K562 (cell line): ENCODE measurements around the gene SPIRE1. TPM values are rescaled to one million over a fixed set of nuclear protein-coding genes. Genes with fewer than 3 reads are reported as not detected.
A peak's percentile ranks its signal among the peaks of the same experiment; 100 is the strongest.

Experiments
- CBX5 ChIP-seq: IDR thresholded peaks from 2 replicates; pipeline ENCODE4 v1.6.1; 2014; ENCODE audit warnings: low read depth, borderline replicate concordance
- ELF2 ChIP-seq: fragments of 250-450 bp; sonication (Bioruptor Pico); IDR thresholded peaks from 2 replicates; pipeline ENCODE4 v1.5.0; 2021; ENCODE audit warnings: mild to moderate bottlenecking
- KLF6 ChIP-seq: fragments of 250-450 bp; sonication (Bioruptor Pico); IDR thresholded peaks from 2 replicates; pipeline ENCODE4 v1.4.0; 2020; ENCODE audit warnings: mild to moderate bottlenecking, moderate library complexity, borderline replicate concordance
- L3MBTL2 ChIP-seq: fragments of 450-650 bp; IDR thresholded peaks from 2 replicates; pipeline ENCODE4 v1.6.1; 2016; ENCODE audit warnings: mild to moderate bottlenecking, moderate library complexity
- PHF20 ChIP-seq: fragments of 450-650 bp; IDR thresholded peaks from 2 replicates; pipeline ENCODE4 v1.6.1; 2018; ENCODE audit not compliant: partially characterized antibody
- SRF ChIP-seq, 2 experiments: fragments of 250-450, 450-650 bp in 1 of 2; sonication (Bioruptor Pico) in 1 of 2; sonication (generic) in 1 of 2; formaldehyde crosslinking; IDR thresholded peaks; 2 replicates each; pipeline versions ENCODE4 v1.5.0 to v1.5.1; 2020 to 2022; ENCODE audit warnings: mild to moderate bottlenecking in 1 of 2, missing genetic modification reagents in 1 of 2
- ZBTB1 ChIP-seq: sonication (generic); formaldehyde crosslinking; IDR thresholded peaks from 2 replicates; pipeline ENCODE4 v1.8.1; 2023; ENCODE audit warnings: missing genetic modification reagents, low read depth, mild to moderate bottlenecking, borderline replicate concordance
- ZNF124 ChIP-seq: sonication (generic); formaldehyde crosslinking; IDR thresholded peaks from 2 replicates; pipeline ENCODE4 v1.8.1; 2022; ENCODE audit warnings: missing genetic modification reagents
- ZNF212 ChIP-seq: fragments of 450-650 bp; formaldehyde crosslinking; IDR thresholded peaks from 2 replicates; pipeline ENCODE4 v1.4.0; 2020; ENCODE audit warnings: mild to moderate bottlenecking
- ZNF764 ChIP-seq: fragments of 250-450 bp; sonication (Bioruptor Pico); IDR thresholded peaks from 2 replicates; pipeline ENCODE4 v1.4.0; 2020; ENCODE audit warnings: low read depth, mild to moderate bottlenecking, moderate library complexity
- polyA plus RNA-seq, 8 experiments: library from polyadenylated mRNA; depleted of rRNA in 4 of 8; stranded (reverse) in 5 of 8; unstranded in 3 of 8; fragments of >200 nt; fragmentation: Nextera tagmentation in 2 of 8; fragmentation: Illumina TruSeq in 1 of 8; extraction: Ambion mirVana in 2 of 8; extraction: Trizol in 1 of 8; gene quantifications; 2 replicates each; pipeline versions ENCODE4 v1.2.1 to v1.2.3, GENCODE V29; 2011 to 2014; ENCODE audit warnings: inconsistent platforms in 1 of 8, missing spikeins in 1 of 8
- total RNA-seq, 7 experiments: library from RNA; depleted of rRNA in 6 of 7; stranded (reverse); fragments of >200 nt in 6 of 7; fragmentation: Illumina TruSeq in 2 of 7; extraction: Trizol in 2 of 7; gene quantifications; 2 replicates each; pipeline versions ENCODE4 v1.2.1 to v1.2.3, GENCODE V29; 2011 to 2021; ENCODE audit warnings: low replicate concordance in 1 of 7
- TF ChIP-seq, protein P1 (sequence below): IDR thresholded peaks from 2 replicates; pipeline ENCODE4 v1.6.1; 2012; ENCODE audit warnings: low read depth, low read length, improper control_type of control experiment, borderline replicate concordance
- TF ChIP-seq, protein P2 (sequence below): fragments of 250-450 bp; sonication (Bioruptor Pico); IDR thresholded peaks from 2 replicates; pipeline ENCODE4 v1.9.0; 2021; ENCODE audit warnings: mild to moderate bottlenecking, inconsistent platforms
- TF ChIP-seq, protein P3 (sequence below): fragments of 250-450 bp; sonication (Bioruptor Pico); IDR thresholded peaks from 2 replicates; pipeline ENCODE4 v1.8.0; 2022; ENCODE audit warnings: moderate library complexity, mild to moderate bottlenecking, inconsistent platforms
- TF ChIP-seq, protein P4 (sequence below), 3 experiments: fragments of 200-800 bp in 1 of 3; fragments of 250-450 bp in 1 of 3; fragments of 450-650 bp in 1 of 3; sonication (Bioruptor Pico) in 1 of 3; sonication (Bioruptor generic) in 1 of 3; formaldehyde crosslinking in 1 of 3; IDR thresholded peaks; 2 replicates each; pipeline versions ENCODE4 v1.6.1 to v1.8.0; 2016 to 2022; ENCODE audit warnings: mild to moderate bottlenecking in 2 of 3, missing genetic modification characterization in 2 of 3, missing compliant biosample characterization in 1 of 3, moderate library complexity in 1 of 3
- TF ChIP-seq, protein P5 (sequence below): sonication (generic); formaldehyde crosslinking; IDR thresholded peaks from 2 replicates; pipeline ENCODE4 v1.8.1; 2023; ENCODE audit warnings: mild to moderate bottlenecking, missing genetic modification reagents

SPIRE1 gene
- total and polyA plus RNA-seq, 9 of the 15 experiments (the other 6 are each of a cell fraction or from before 2014, with no cell fraction given), result 2.9 to 14.0 (median 10.2) TPM

DNA sequence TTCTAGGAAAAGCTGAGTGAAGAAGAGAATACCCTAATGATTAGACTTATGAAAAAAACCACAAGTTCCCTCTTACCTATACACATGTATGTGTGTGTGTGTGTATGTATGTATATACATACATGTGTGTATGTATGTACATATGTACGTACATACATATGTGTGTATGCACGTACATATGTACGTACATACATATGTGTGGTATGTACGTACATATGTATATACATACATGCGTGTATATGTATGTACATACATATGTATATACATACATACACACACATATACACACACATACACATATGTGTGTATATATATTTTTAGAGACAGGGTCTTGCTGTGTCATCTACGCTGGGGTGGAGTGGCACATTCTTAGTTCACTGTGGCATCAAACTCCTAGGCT is 196.6 kb downstream of the SPIRE1 start (continued):
- TF ChIP-seq, protein P1, sequence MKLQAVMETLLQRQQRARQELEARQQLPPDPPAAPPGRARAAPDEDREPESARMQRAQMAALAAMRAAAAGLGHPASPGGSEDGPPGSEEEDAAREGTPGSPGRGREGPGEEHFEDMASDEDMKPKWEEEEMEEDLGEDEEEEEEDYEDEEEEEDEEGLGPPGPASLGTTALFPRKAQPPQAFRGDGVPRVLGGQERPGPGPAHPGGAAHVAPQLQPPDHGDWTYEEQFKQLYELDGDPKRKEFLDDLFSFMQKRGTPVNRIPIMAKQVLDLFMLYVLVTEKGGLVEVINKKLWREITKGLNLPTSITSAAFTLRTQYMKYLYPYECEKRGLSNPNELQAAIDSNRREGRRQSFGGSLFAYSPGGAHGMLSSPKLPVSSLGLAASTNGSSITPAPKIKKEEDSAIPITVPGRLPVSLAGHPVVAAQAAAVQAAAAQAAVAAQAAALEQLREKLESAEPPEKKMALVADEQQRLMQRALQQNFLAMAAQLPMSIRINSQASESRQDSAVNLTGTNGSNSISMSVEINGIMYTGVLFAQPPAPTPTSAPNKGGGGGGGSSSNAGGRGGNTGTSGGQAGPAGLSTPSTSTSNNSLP, result no peak
- TF ChIP-seq ZBTB1 (CRISPR knock-in tag) (no peak), ELF2 (CRISPR knock-in tag) (no peak), KLF6 (CRISPR knock-in tag) (no peak), CBX5 (no peak), ZNF124 (CRISPR knock-in tag) (no peak), ZNF764 (no peak), ZNF212 (CRISPR knock-in tag) (no peak), L3MBTL2 (no peak), PHF20 (peak; percentile 41), SRF (CRISPR knock-in tag; IDR thresholded peaks at IDR 0.05) (no peak)
- TF ChIP-seq, protein P2, sequence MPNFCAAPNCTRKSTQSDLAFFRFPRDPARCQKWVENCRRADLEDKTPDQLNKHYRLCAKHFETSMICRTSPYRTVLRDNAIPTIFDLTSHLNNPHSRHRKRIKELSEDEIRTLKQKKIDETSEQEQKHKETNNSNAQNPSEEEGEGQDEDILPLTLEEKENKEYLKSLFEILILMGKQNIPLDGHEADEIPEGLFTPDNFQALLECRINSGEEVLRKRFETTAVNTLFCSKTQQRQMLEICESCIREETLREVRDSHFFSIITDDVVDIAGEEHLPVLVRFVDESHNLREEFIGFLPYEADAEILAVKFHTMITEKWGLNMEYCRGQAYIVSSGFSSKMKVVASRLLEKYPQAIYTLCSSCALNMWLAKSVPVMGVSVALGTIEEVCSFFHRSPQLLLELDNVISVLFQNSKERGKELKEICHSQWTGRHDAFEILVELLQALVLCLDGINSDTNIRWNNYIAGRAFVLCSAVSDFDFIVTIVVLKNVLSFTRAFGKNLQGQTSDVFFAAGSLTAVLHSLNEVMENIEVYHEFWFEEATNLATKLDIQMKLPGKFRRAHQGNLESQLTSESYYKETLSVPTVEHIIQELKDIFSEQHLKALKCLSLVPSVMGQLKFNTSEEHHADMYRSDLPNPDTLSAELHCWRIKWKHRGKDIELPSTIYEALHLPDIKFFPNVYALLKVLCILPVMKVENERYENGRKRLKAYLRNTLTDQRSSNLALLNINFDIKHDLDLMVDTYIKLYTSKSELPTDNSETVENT (CRISPR knock-in tag), result 0 out of 2 replicates have a peak, but pooled peaks have one; percentile 36
- TF ChIP-seq, protein P3, sequence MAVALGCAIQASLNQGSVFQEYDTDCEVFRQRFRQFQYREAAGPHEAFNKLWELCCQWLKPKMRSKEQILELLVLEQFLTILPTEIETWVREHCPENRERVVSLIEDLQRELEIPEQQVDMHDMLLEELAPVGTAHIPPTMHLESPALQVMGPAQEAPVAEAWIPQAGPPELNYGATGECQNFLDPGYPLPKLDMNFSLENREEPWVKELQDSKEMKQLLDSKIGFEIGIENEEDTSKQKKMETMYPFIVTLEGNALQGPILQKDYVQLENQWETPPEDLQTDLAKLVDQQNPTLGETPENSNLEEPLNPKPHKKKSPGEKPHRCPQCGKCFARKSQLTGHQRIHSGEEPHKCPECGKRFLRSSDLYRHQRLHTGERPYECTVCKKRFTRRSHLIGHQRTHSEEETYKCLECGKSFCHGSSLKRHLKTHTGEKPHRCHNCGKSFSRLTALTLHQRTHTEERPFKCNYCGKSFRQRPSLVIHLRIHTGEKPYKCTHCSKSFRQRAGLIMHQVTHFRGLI (CRISPR knock-in tag), result peak; percentile 54; the same call in 1 of the 2 replicates
- TF ChIP-seq, protein P4, sequence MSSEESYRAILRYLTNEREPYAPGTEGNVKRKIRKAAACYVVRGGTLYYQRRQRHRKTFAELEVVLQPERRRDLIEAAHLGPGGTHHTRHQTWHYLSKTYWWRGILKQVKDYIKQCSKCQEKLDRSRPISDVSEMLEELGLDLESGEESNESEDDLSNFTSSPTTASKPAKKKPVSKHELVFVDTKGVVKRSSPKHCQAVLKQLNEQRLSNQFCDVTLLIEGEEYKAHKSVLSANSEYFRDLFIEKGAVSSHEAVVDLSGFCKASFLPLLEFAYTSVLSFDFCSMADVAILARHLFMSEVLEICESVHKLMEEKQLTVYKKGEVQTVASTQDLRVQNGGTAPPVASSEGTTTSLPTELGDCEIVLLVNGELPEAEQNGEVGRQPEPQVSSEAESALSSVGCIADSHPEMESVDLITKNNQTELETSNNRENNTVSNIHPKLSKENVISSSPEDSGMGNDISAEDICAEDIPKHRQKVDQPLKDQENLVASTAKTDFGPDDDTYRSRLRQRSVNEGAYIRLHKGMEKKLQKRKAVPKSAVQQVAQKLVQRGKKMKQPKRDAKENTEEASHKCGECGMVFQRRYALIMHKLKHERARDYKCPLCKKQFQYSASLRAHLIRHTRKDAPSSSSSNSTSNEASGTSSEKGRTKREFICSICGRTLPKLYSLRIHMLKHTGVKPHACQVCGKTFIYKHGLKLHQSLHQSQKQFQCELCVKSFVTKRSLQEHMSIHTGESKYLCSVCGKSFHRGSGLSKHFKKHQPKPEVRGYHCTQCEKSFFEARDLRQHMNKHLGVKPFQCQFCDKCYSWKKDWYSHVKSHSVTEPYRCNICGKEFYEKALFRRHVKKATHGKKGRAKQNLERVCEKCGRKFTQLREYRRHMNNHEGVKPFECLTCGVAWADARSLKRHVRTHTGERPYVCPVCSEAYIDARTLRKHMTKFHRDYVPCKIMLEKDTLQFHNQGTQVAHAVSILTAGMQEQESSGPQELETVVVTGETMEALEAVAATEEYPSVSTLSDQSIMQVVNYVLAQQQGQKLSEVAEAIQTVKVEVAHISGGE (CRISPR knock-in tag; IDR thresholded peaks at IDR 0.05), result peak in 1 of 3 experiments; percentile 73; a peak in 2 of 6 replicates
- TF ChIP-seq, protein P5, sequence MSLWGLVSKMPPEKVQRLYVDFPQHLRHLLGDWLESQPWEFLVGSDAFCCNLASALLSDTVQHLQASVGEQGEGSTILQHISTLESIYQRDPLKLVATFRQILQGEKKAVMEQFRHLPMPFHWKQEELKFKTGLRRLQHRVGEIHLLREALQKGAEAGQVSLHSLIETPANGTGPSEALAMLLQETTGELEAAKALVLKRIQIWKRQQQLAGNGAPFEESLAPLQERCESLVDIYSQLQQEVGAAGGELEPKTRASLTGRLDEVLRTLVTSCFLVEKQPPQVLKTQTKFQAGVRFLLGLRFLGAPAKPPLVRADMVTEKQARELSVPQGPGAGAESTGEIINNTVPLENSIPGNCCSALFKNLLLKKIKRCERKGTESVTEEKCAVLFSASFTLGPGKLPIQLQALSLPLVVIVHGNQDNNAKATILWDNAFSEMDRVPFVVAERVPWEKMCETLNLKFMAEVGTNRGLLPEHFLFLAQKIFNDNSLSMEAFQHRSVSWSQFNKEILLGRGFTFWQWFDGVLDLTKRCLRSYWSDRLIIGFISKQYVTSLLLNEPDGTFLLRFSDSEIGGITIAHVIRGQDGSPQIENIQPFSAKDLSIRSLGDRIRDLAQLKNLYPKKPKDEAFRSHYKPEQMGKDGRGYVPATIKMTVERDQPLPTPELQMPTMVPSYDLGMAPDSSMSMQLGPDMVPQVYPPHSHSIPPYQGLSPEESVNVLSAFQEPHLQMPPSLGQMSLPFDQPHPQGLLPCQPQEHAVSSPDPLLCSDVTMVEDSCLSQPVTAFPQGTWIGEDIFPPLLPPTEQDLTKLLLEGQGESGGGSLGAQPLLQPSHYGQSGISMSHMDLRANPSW, result no peak
